Measurements from ENCODE around the gene POLR3E. TPM values are rescaled to one million over a fixed set of nuclear protein-coding genes. Genes with fewer than 3 reads are reported as not detected.

The POLR3E gene
- total and polyA plus RNA-seq, 5 donors from 2014 or later: 10.2 to 249 (median 16.2) TPM

- H3K27me3 Mint-ChIP-seq: no peaks in the 10 kb centered on the region
- H3K27ac Mint-ChIP-seq: peak overlapping the region; percentile 95 to 99 (median 96)
- Histone ChIP-seq H3K27me3 (ENCODE audit: control insufficient read depth, insufficient read depth, low read length) (no peaks in the 10 kb centered on the region), H3K27ac (ENCODE audit: insufficient read depth, low read length, poor library complexity, severe bottlenecking) (peak overlapping the region; percentile 73), H3K4me3 (ENCODE audit: low read depth, low read length) (peak overlapping the region; percentile 96), H3K9me3 (ENCODE audit: control insufficient read depth in 2 of 2, low read length in 2 of 2) (no peaks in the 10 kb centered on the region), H3K4me1 (ENCODE audit: control insufficient read depth, insufficient read depth, low read length, poor library complexity, severe bottlenecking) (peaks cover 63% of the 10 kb centered on the region), H3K36me3 (ENCODE audit: control insufficient read depth, insufficient read depth, low read length) (peaks cover 5% of the 10 kb centered on the region)
- peaks cover 8% of the 10 kb centered on the region for H3K36me3 Mint-ChIP-seq
- peaks cover 32 to 68% (median 55%) of the 10 kb centered on the region in 4 donors for H3K4me1 Mint-ChIP-seq
- no peak for ATAC-seq (ENCODE audit: low read depth in 2 of 2)
- peak in 2 of 3 donors; percentile 31 to 50 for DNase-seq
- peak overlapping the region; percentile 95 to 99 (median 98) for H3K4me3 Mint-ChIP-seq
- H3K9me3 Mint-ChIP-seq: no peaks in the 10 kb centered on the region
These were observed 75.9 kb downstream of the POLR3E start for GRCh38 chr16:22372882-22373661.

GRCh38 chr16:22373662-22374310 is 76.6 kb downstream of the POLR3E start:
- DNase-seq: peak; percentile 11 to 56 (median 43)
- H3K27ac ChIP-seq (ENCODE audit: insufficient read depth, low read length, poor library complexity, severe bottlenecking): peak overlapping the region; percentile 73
- no peaks in the 10 kb centered on the region for H3K9me3 Mint-ChIP-seq
- peak overlapping the region; percentile 95 to 99 (median 98) for H3K4me3 Mint-ChIP-seq
- H3K27ac Mint-ChIP-seq: peak overlapping the region; percentile 95 to 99 (median 96)
- peak overlapping the region; percentile 96 for H3K4me3 ChIP-seq (ENCODE audit: low read depth, low read length)
- no peaks in the 10 kb centered on the region for H3K27me3 Mint-ChIP-seq
- H3K9me3 ChIP-seq (ENCODE audit: control insufficient read depth in 2 of 2, low read length in 2 of 2): no peaks in the 10 kb centered on the region
- ATAC-seq (ENCODE audit: low read depth in 2 of 2): no peak
- H3K36me3 Mint-ChIP-seq: peaks cover 5% of the 10 kb centered on the region
- peaks cover 5% of the 10 kb centered on the region for H3K36me3 ChIP-seq (ENCODE audit: control insufficient read depth, insufficient read depth, low read length)
- H3K4me1 ChIP-seq (ENCODE audit: control insufficient read depth, insufficient read depth, low read length, poor library complexity, severe bottlenecking): peaks cover 56% of the 10 kb centered on the region
- no peaks in the 10 kb centered on the region for H3K27me3 ChIP-seq (ENCODE audit: control insufficient read depth, insufficient read depth, low read length)
- H3K4me1 Mint-ChIP-seq: peaks cover 26 to 60% (median 50%) of the 10 kb centered on the region in 4 donors

- ATAC-seq (ENCODE audit: low read depth in 2 of 2): peak; percentile 95 to 97
- Histone ChIP-seq H3K9me3 (ENCODE audit: control insufficient read depth in 2 of 2, low read length in 2 of 2) (no peaks in the 10 kb centered on the region), H3K4me3 (ENCODE audit: low read depth, low read length) (peak within 1 kb of the TSS; percentile 96), H3K27ac (ENCODE audit: insufficient read depth, low read length, poor library complexity, severe bottlenecking) (peak within 1 kb of the TSS; percentile 73), H3K36me3 (ENCODE audit: control insufficient read depth, insufficient read depth, low read length) (peaks cover 5% of the 10 kb centered on the region), H3K4me1 (ENCODE audit: control insufficient read depth, insufficient read depth, low read length, poor library complexity, severe bottlenecking) (peaks cover 49% of the 10 kb centered on the region), H3K27me3 (ENCODE audit: control insufficient read depth, insufficient read depth, low read length) (no peaks in the 10 kb centered on the region)
- Mint-ChIP-seq H3K4me3 (peak within 1 kb of the TSS; percentile 97 to 99 (median 98)), H3K27me3 (no peaks in the 10 kb centered on the region), H3K27ac (peak within 1 kb of the TSS; percentile 95 to 99 (median 96)), H3K4me1 (peaks cover 22 to 53% (median 43%) of the 10 kb centered on the region in 4 donors), H3K9me3 (no peaks in the 10 kb centered on the region), H3K36me3 (peaks cover 5% of the 10 kb centered on the region)
- peak; percentile 98 to 99 (median 98) for DNase-seq
These were observed 77.3 kb downstream of the POLR3E start, which contains the start of gene CDR2 for GRCh38 chr16:22374311-22375116. Gene CDR2, minus strand, starts transcription at chr16:22374619. Its CDS starts 310 bp downstream, at chr16:22374309.

- ATAC-seq (ENCODE audit: low read depth in 2 of 2) (no peak), DNase-seq (peak in 2 of 3 donors; percentile 16 to 51)
- H3K27me3 ChIP-seq (ENCODE audit: control insufficient read depth, insufficient read depth, low read length): no peaks in the 10 kb centered on the region
- peaks cover 5% of the 10 kb centered on the region for H3K36me3 ChIP-seq (ENCODE audit: control insufficient read depth, insufficient read depth, low read length)
- peak overlapping the region; percentile 83 for H3K4me3 ChIP-seq (ENCODE audit: low read depth, low read length)
- Mint-ChIP-seq H3K4me3 (peak overlapping the region; percentile 97 to 99 (median 98)), H3K9me3 (no peaks in the 10 kb centered on the region), H3K4me1 (peaks cover 19 to 48% (median 37%) of the 10 kb centered on the region in 4 donors), H3K36me3 (peaks cover 5% of the 10 kb centered on the region), H3K27me3 (no peaks in the 10 kb centered on the region), H3K27ac (peak overlapping the region; percentile 41 to 93 (median 88))
- H3K27ac ChIP-seq (ENCODE audit: insufficient read depth, low read length, poor library complexity, severe bottlenecking): peak overlapping the region; percentile 67
- no peaks in the 10 kb centered on the region for H3K9me3 ChIP-seq (ENCODE audit: control insufficient read depth in 2 of 2, low read length in 2 of 2)
- peaks cover 45% of the 10 kb centered on the region for H3K4me1 ChIP-seq (ENCODE audit: control insufficient read depth, insufficient read depth, low read length, poor library complexity, severe bottlenecking)
These were observed 78.1 kb downstream of the POLR3E start for GRCh38 chr16:22375117-22375962.

GRCh38 chr16:22375963-22376640 is 78.9 kb downstream of the POLR3E start:
- ATAC-seq (ENCODE audit: low read depth in 2 of 2) (no peak), DNase-seq (no peak)
- H3K4me3 Mint-ChIP-seq: peak overlapping the region; percentile 78 to 98 (median 92)
- Histone ChIP-seq H3K27ac (ENCODE audit: insufficient read depth, low read length, poor library complexity, severe bottlenecking) (no peak overlapping the region), H3K9me3 (ENCODE audit: control insufficient read depth in 2 of 2, low read length in 2 of 2) (no peaks in the 10 kb centered on the region), H3K36me3 (ENCODE audit: control insufficient read depth, insufficient read depth, low read length) (peaks cover 4% of the 10 kb centered on the region), H3K27me3 (ENCODE audit: control insufficient read depth, insufficient read depth, low read length) (no peaks in the 10 kb centered on the region), H3K4me3 (ENCODE audit: low read depth, low read length) (no peak overlapping the region), H3K4me1 (ENCODE audit: control insufficient read depth, insufficient read depth, low read length, poor library complexity, severe bottlenecking) (peaks cover 45% of the 10 kb centered on the region)
- no peaks in the 10 kb centered on the region for H3K27me3 Mint-ChIP-seq
- peaks cover 0 to under 1% (median 0%) of the 10 kb centered on the region in 7 donors for H3K9me3 Mint-ChIP-seq
- peaks cover 20 to 48% (median 38%) of the 10 kb centered on the region in 4 donors for H3K4me1 Mint-ChIP-seq
- peak overlapping the region in 1 of 3 donors; percentile 41 for H3K27ac Mint-ChIP-seq
- peaks cover 5% of the 10 kb centered on the region for H3K36me3 Mint-ChIP-seq

GRCh38 chr16:22379656-22380055 is 82.4 kb downstream of the POLR3E start:
- no peak for DNase-seq
- H3K27me3 ChIP-seq (ENCODE audit: control insufficient read depth, insufficient read depth, low read length): no peaks in the 10 kb centered on the region
- H3K4me3 Mint-ChIP-seq: no peak overlapping the region
- no peaks in the 10 kb centered on the region for H3K36me3 Mint-ChIP-seq
- H3K27me3 Mint-ChIP-seq: no peaks in the 10 kb centered on the region
- peak overlapping the region in 1 of 3 donors; percentile 88 for H3K27ac Mint-ChIP-seq
- ATAC-seq (ENCODE audit: low read depth in 2 of 2): no peak
- H3K4me3 ChIP-seq (ENCODE audit: low read depth, low read length): no peak overlapping the region
- peaks cover 0 to 3% (median 0%) of the 10 kb centered on the region in 7 donors for H3K9me3 Mint-ChIP-seq
- no peaks in the 10 kb centered on the region for H3K36me3 ChIP-seq (ENCODE audit: control insufficient read depth, insufficient read depth, low read length)
- peaks cover 20 to 46% (median 31%) of the 10 kb centered on the region in 4 donors for H3K4me1 Mint-ChIP-seq
- H3K4me1 ChIP-seq (ENCODE audit: control insufficient read depth, insufficient read depth, low read length, poor library complexity, severe bottlenecking): peaks cover 33% of the 10 kb centered on the region
- H3K9me3 ChIP-seq (ENCODE audit: control insufficient read depth in 2 of 2, low read length in 2 of 2): no peaks in the 10 kb centered on the region
- no peak overlapping the region for H3K27ac ChIP-seq (ENCODE audit: insufficient read depth, low read length, poor library complexity, severe bottlenecking)

Data from CD4-positive, CD25-positive, alpha-beta regulatory T cell (primary cell).